ENCODE data around the gene MACROH2A2. TPM values are rescaled to one million over a fixed set of nuclear protein-coding genes. Genes with fewer than 3 reads are reported as not detected.
"Not testable (repeated sequence)": the region's sequence is repeated elsewhere in the genome, so short reads cannot be mapped to it uniquely, and the experiment has no call there.

MACROH2A2 gene
- total RNA-seq, 1 experiment from 2014 or later, result not detected

GRCh38 chr10:70121281-70121949 is 68.8 kb downstream of the MACROH2A2 start:
- Histone ChIP-seq H3K4me3 (ENCODE audit: low read length) (no peak overlapping the region), H3K9me3 (ENCODE audit: low read length) (no peaks in the 10 kb centered on the region), H3K27ac (ENCODE audit: low read length) (no peak overlapping the region), H2AFZ (ENCODE audit: low read length) (no peak overlapping the region), H3K79me2 (ENCODE audit: low read length) (peaks cover 3% of the 10 kb centered on the region; the same call in 1 of the 2 replicates), H3K9ac (ENCODE audit: low read length) (no peak overlapping the region), H4K20me1 (ENCODE audit: insufficient read depth, low read depth, low read length) (no peaks in the 10 kb centered on the region), H3K4me1 (ENCODE audit: low read length) (no peaks in the 10 kb centered on the region), H3K36me3 (ENCODE audit: insufficient read depth, low read length) (peaks cover 4% of the 10 kb centered on the region; the same call in 1 of the 2 replicates), H3K9me2 (replicated peaks; ENCODE audit: insufficient read depth, low read length) (no peaks in the 10 kb centered on the region), H3K4me2 (ENCODE audit: low read depth, low read length, poor library complexity, severe bottlenecking) (no peak overlapping the region), H3K27me3 (ENCODE audit: low read length) (no peaks in the 10 kb centered on the region)
- DNase-seq, result no peak

DNA sequence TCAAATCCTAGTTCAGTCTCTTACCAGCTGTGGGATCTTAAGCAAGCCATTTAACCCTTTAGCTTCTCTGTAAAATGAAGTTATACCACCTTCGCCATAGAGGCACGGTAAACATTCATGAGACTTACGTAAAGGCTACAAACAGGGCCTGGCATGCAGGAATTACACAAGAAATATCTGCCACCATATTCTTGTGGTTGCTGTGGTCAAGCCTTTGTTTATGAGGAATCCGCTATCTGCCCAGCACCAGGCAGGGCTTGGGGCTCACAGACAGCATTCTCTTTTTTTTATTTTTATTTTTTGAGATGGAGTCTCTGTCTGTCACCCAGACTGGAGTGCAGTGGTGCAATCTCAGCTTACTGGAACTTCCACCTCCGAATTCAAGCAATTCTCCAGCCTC is 70.1 kb downstream of the MACROH2A2 start:
- Histone ChIP-seq H3K9me2 (replicated peaks; ENCODE audit: insufficient read depth, low read length) (no peaks in the 10 kb centered on the region), H3K27me3 (ENCODE audit: low read length) (no peaks in the 10 kb centered on the region), H3K9ac (ENCODE audit: low read length) (no peak overlapping the region), H3K9me3 (ENCODE audit: low read length) (no peaks in the 10 kb centered on the region), H3K27ac (ENCODE audit: low read length) (no peak overlapping the region), H2AFZ (ENCODE audit: low read length) (no peak overlapping the region), H3K79me2 (ENCODE audit: low read length) (peaks cover 3% of the 10 kb centered on the region; the same call in 1 of the 2 replicates), H3K4me3 (ENCODE audit: low read length) (no peak overlapping the region), H4K20me1 (ENCODE audit: insufficient read depth, low read depth, low read length) (no peaks in the 10 kb centered on the region), H3K4me2 (ENCODE audit: low read depth, low read length, poor library complexity, severe bottlenecking) (no peak overlapping the region), H3K36me3 (ENCODE audit: insufficient read depth, low read length) (peaks cover 4% of the 10 kb centered on the region; the same call in 1 of the 2 replicates), H3K4me1 (ENCODE audit: low read length) (no peaks in the 10 kb centered on the region)
- no peak for DNase-seq

GRCh38 chr10:70123166-70123565 is 70.5 kb downstream of the MACROH2A2 start:
- not testable (repeated sequence) for H3K27me3 ChIP-seq (ENCODE audit: low read length); H4K20me1 ChIP-seq (ENCODE audit: insufficient read depth, low read depth, low read length); H3K79me2 ChIP-seq (ENCODE audit: low read length); H3K9me2 ChIP-seq (replicated peaks; ENCODE audit: insufficient read depth, low read length); H2AFZ ChIP-seq (ENCODE audit: low read length); H3K4me1 ChIP-seq (ENCODE audit: low read length); H3K4me2 ChIP-seq (ENCODE audit: low read depth, low read length, poor library complexity, severe bottlenecking); H3K27ac ChIP-seq (ENCODE audit: low read length); H3K4me3 ChIP-seq (ENCODE audit: low read length); H3K9ac ChIP-seq (ENCODE audit: low read length); H3K9me3 ChIP-seq (ENCODE audit: low read length); DNase-seq; H3K36me3 ChIP-seq (ENCODE audit: insufficient read depth, low read length)

DNA sequence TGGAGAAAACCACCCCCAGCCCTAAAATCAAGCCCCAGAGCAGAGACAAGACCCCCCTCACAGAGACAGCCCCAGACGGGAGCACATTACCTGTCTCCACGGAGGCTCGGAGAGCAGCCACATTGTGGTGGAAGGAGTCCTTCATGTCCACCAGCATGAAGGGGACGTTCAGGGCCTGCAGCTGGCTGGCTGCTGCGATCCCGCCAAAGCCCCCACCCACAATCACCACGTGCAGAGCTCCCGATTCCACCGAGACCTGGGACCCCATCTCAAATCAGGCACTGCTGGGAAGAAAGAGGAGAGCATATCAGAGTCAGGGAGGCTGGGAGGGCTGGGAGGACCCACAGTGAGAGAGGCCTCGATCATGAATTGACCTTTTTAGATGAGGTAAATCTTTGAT is 71.2 kb downstream of the MACROH2A2 start:
- Histone ChIP-seq H3K27ac (ENCODE audit: low read length) (no peak overlapping the region), H3K4me3 (ENCODE audit: low read length) (no peak overlapping the region), H3K4me2 (ENCODE audit: low read depth, low read length, poor library complexity, severe bottlenecking) (no peak overlapping the region), H4K20me1 (ENCODE audit: insufficient read depth, low read depth, low read length) (no peaks in the 10 kb centered on the region), H3K9ac (ENCODE audit: low read length) (no peak overlapping the region), H3K79me2 (ENCODE audit: low read length) (peaks cover 3% of the 10 kb centered on the region; the same call in 1 of the 2 replicates), H3K9me2 (replicated peaks; ENCODE audit: insufficient read depth, low read length) (no peaks in the 10 kb centered on the region), H3K36me3 (ENCODE audit: insufficient read depth, low read length) (peaks cover 4% of the 10 kb centered on the region; the same call in 1 of the 2 replicates), H3K27me3 (ENCODE audit: low read length) (no peaks in the 10 kb centered on the region), H2AFZ (ENCODE audit: low read length) (no peak overlapping the region), H3K4me1 (ENCODE audit: low read length) (no peaks in the 10 kb centered on the region), H3K9me3 (ENCODE audit: low read length) (no peaks in the 10 kb centered on the region)
- DNase-seq, result no peak

GRCh38 chr10:70124415-70124814 is 71.8 kb downstream of the MACROH2A2 start:
- H3K9me2 ChIP-seq (replicated peaks; ENCODE audit: insufficient read depth, low read length), result no peaks in the 10 kb centered on the region
- H2AFZ ChIP-seq (ENCODE audit: low read length), result no peak overlapping the region
- no peak for DNase-seq
- H3K9ac ChIP-seq (ENCODE audit: low read length), result no peak overlapping the region
- H3K79me2 ChIP-seq (ENCODE audit: low read length), result peaks cover 5% of the 10 kb centered on the region
- peaks cover 6% of the 10 kb centered on the region for H3K36me3 ChIP-seq (ENCODE audit: insufficient read depth, low read length)
- no peaks in the 10 kb centered on the region for H3K9me3 ChIP-seq (ENCODE audit: low read length)
- no peaks in the 10 kb centered on the region for H3K27me3 ChIP-seq (ENCODE audit: low read length)
- H4K20me1 ChIP-seq (ENCODE audit: insufficient read depth, low read depth, low read length), result no peaks in the 10 kb centered on the region
- no peak overlapping the region for H3K4me3 ChIP-seq (ENCODE audit: low read length)
- no peaks in the 10 kb centered on the region for H3K4me1 ChIP-seq (ENCODE audit: low read length)
- H3K4me2 ChIP-seq (ENCODE audit: low read depth, low read length, poor library complexity, severe bottlenecking), result no peak overlapping the region
- H3K27ac ChIP-seq (ENCODE audit: low read length), result no peak overlapping the region

- H3K27ac ChIP-seq (ENCODE audit: low read length), result no peak overlapping the region
- peaks cover 5% of the 10 kb centered on the region for H3K36me3 ChIP-seq (ENCODE audit: insufficient read depth, low read length)
- H2AFZ ChIP-seq (ENCODE audit: low read length), result no peak overlapping the region
- no peaks in the 10 kb centered on the region for H3K27me3 ChIP-seq (ENCODE audit: low read length)
- no peaks in the 10 kb centered on the region for H3K9me2 ChIP-seq (replicated peaks; ENCODE audit: insufficient read depth, low read length)
- no peaks in the 10 kb centered on the region for H3K9me3 ChIP-seq (ENCODE audit: low read length)
- H3K4me3 ChIP-seq (ENCODE audit: low read length), result no peak overlapping the region
- peaks cover 9% of the 10 kb centered on the region for H3K79me2 ChIP-seq (ENCODE audit: low read length)
- no peaks in the 10 kb centered on the region for H4K20me1 ChIP-seq (ENCODE audit: insufficient read depth, low read depth, low read length)
- DNase-seq, result no peak
- H3K4me1 ChIP-seq (ENCODE audit: low read length), result no peaks in the 10 kb centered on the region
- H3K4me2 ChIP-seq (ENCODE audit: low read depth, low read length, poor library complexity, severe bottlenecking), result no peak overlapping the region
- H3K9ac ChIP-seq (ENCODE audit: low read length), result no peak overlapping the region
Measured at GRCh38 chr10:70124918-70125317, 72.3 kb downstream of the MACROH2A2 start.

DNA sequence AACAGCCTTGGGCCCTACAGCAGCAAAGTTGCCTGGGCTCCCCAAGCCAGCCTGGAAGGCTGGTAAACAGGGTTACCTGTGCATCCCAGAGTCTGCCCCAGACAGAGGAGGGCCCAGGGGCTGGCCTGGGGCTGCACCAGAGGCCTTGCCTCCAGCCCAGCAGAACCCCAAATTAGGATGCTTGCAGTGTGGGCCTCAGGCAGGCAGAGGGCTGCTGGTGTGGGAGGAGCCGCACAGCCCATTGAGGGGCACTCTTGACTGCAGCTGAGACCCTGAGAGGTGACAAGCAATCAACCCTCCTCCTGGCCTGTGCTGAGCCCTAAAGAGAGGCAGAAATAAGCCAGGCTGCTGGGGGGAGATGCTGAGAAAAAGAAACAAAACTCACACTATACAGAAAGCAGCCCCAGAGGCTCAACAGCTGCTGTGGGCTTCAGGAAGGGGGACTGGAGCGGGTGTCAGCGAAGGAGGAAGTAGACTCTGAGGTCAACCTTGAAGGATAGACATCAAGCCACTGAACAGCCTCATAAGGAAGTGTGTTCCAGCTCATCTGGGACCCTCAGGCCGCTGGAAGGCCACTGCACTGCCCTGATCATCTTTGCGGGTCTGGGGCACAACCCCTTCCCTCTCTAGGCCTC is 73.4 kb downstream of the MACROH2A2 start:
- no peaks in the 10 kb centered on the region for H3K9me2 ChIP-seq (replicated peaks; ENCODE audit: insufficient read depth, low read length)
- H3K27ac ChIP-seq (ENCODE audit: low read length), result no peak overlapping the region
- peaks cover 19% of the 10 kb centered on the region for H3K79me2 ChIP-seq (ENCODE audit: low read length)

DNA sequence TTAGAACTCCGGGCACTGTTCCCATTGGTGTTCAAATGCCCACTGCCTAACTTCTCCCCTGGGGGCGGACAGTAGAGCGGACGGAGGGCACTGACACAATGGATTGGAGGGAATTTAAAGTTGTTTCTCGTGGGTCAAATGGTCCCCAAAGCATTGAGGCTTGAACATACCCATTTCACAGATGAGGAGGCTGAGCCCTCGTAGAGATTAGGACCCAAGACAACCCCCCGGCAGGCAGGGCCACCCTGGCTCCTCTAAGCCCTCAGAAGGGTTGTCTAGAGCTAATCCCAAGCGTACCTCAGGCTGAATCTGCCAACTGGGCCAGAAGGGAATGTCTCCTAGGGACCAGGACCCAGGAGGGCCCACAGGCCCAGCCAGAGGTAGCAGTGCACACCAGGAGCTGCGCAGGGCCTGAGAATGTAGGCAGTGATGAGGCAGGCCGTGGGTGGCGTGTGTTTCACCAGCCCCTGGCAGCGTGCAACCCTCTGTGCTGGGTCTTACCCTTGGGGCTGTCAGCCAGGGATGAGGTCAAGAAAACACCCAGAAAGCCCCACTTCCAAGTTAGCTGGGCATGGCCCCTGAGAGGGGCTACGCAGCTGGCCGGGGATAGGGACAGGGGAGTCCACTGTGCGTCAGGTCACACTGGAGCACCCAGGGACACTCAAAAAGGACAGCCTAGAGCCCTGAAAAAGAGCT is 74.2 kb downstream of the MACROH2A2 start:
- H3K4me3 ChIP-seq (ENCODE audit: low read length), result no peak overlapping the region
- H3K27me3 ChIP-seq (ENCODE audit: low read length), result no peaks in the 10 kb centered on the region
- peaks cover 27% of the 10 kb centered on the region for H3K79me2 ChIP-seq (ENCODE audit: low read length)
- H3K27ac ChIP-seq (ENCODE audit: low read length), result no peak overlapping the region
- H3K4me2 ChIP-seq (ENCODE audit: low read depth, low read length, poor library complexity, severe bottlenecking), result no peak overlapping the region
- H3K4me1 ChIP-seq (ENCODE audit: low read length), result peaks cover 16% of the 10 kb centered on the region
- H2AFZ ChIP-seq (ENCODE audit: low read length), result no peak overlapping the region
- peaks cover 7% of the 10 kb centered on the region; the same call in 1 of the 2 replicates for H3K36me3 ChIP-seq (ENCODE audit: insufficient read depth, low read length)
- DNase-seq, result no peak
- no peaks in the 10 kb centered on the region for H3K9me3 ChIP-seq (ENCODE audit: low read length)
- no peak overlapping the region for H3K9ac ChIP-seq (ENCODE audit: low read length)
- no peaks in the 10 kb centered on the region for H4K20me1 ChIP-seq (ENCODE audit: insufficient read depth, low read depth, low read length)
- no peaks in the 10 kb centered on the region for H3K9me2 ChIP-seq (replicated peaks; ENCODE audit: insufficient read depth, low read length)

More for the DNA sequence above, 73.4 kb downstream of the MACROH2A2 start:
- H3K36me3 ChIP-seq (ENCODE audit: insufficient read depth, low read length), result peaks cover 7% of the 10 kb centered on the region; the same call in 1 of the 2 replicates
- H4K20me1 ChIP-seq (ENCODE audit: insufficient read depth, low read depth, low read length), result no peaks in the 10 kb centered on the region
- no peaks in the 10 kb centered on the region for H3K9me3 ChIP-seq (ENCODE audit: low read length)
- no peak overlapping the region for H2AFZ ChIP-seq (ENCODE audit: low read length)
- no peaks in the 10 kb centered on the region for H3K27me3 ChIP-seq (ENCODE audit: low read length)
- H3K4me1 ChIP-seq (ENCODE audit: low read length), result peaks cover 8% of the 10 kb centered on the region
- DNase-seq, result no peak
- no peak overlapping the region for H3K4me2 ChIP-seq (ENCODE audit: low read depth, low read length, poor library complexity, severe bottlenecking)
- no peak overlapping the region for H3K9ac ChIP-seq (ENCODE audit: low read length)
- H3K4me3 ChIP-seq (ENCODE audit: low read length), result no peak overlapping the region

All from Karpas-422 (cell line).